Smooth muscle cell (in vitro differentiated cells): ENCODE results near the gene IKZF2. TPM values are rescaled to one million over a fixed set of nuclear protein-coding genes. Genes with fewer than 3 reads are reported as not detected.

ENCODE experiments used
- DNase-seq: peaks from one replicate; lab custom pipeline; 2025; ENCODE audit not compliant: unreplicated experiment; lab: John Stamatoyannopoulos, UW
- H2AFZ ChIP-seq: fragments of 200-600 bp; sonication (generic); 2 replicates; pipeline ENCODE4 v1.6.0; 2016; ENCODE audit warnings: antibody characterized with exemption, low read depth, mild to moderate bottlenecking
- H3F3A ChIP-seq: fragments of 200-600 bp; sonication (generic); 2 replicates; pipeline ENCODE4 v1.6.0; 2017; ENCODE audit warnings: antibody characterized with exemption, low read depth
- H3K27ac ChIP-seq: fragments of 200-600 bp; sonication (generic); 2 replicates; pipeline ENCODE4 v1.5.1; 2016; ENCODE audit warnings: low read depth, mild to moderate bottlenecking
- H3K27me3 ChIP-seq: fragments of 200-600 bp; sonication (generic); 2 replicates; pipeline ENCODE4 v1.6.1; 2016; ENCODE audit warnings: low read depth, mild to moderate bottlenecking
- H3K36me3 ChIP-seq: fragments of 200-600 bp; sonication (generic); 2 replicates; pipeline ENCODE4 v1.5.1; 2016; ENCODE audit warnings: low read depth
- H3K4me1 ChIP-seq: fragments of 200-600 bp; sonication (generic); 2 replicates; pipeline ENCODE4 v1.5.1; 2016; ENCODE audit warnings: low read depth
- H3K4me2 ChIP-seq: fragments of 200-600 bp; sonication (generic); 2 replicates; pipeline ENCODE4 v1.6.0; 2016; ENCODE audit warnings: mild to moderate bottlenecking
- H3K4me3 ChIP-seq: fragments of 200-600 bp; sonication (generic); 2 replicates; pipeline ENCODE4 v1.5.1; 2016; ENCODE audit warnings: mild to moderate bottlenecking
- H3K79me2 ChIP-seq: fragments of 200-600 bp; sonication (generic); 2 replicates; pipeline ENCODE4 v1.6.0; 2016; ENCODE audit warnings: low read depth, mild to moderate bottlenecking
- H3K9ac ChIP-seq: fragments of 200-600 bp; sonication (generic); 2 replicates; pipeline ENCODE4 v1.6.0; 2016; ENCODE audit warnings: low read depth
- H3K9me3 ChIP-seq: fragments of 200-600 bp; sonication (generic); replicated peaks from 2 replicates; pipeline ENCODE4 v1.5.1; 2016; ENCODE audit warnings: low read depth
- H4K20me1 ChIP-seq: fragments of 200-600 bp; sonication (generic); 2 replicates; pipeline ENCODE4 v1.6.0; 2016; ENCODE audit warnings: low read depth
- CTCF ChIP-seq: fragments of 200-600 bp; sonication (generic); IDR thresholded peaks from 2 replicates; pipeline ENCODE4 v1.5.1; 2017; ENCODE audit warnings: borderline replicate concordance, mild to moderate bottlenecking, antibody characterized with exemption; ENCODE audit not compliant: insufficient read depth, poor library complexity, severe bottlenecking
- WGBS: methylation state at CpG from one replicate; pipeline ENCODE4 v1.1.7; 2016; ENCODE audit warnings: low lambda C conversion rate; 5-methylcytosine and 5-hydroxymethylcytosine counted together
- polyA plus RNA-seq: library from polyadenylated mRNA; unstranded; fragments of >200 nt; fragmentation: Nextera tagmentation; extraction: Ambion mirVana; gene quantifications from 2 replicates; pipeline ENCODE4 v1.2.1, GENCODE V29; 2016
- total RNA-seq: library from RNA; depleted of rRNA; stranded (reverse); fragments of >200 nt; gene quantifications from 2 replicates; pipeline ENCODE4 v1.2.3, GENCODE V29; 2014

IKZF2 gene
- total and polyA plus RNA-seq, 2 experiments from 2014 or later = 0.69 to 16.5 TPM

- no peak for DNase-seq
- H2AFZ ChIP-seq = no peak overlapping the region
- H3F3A ChIP-seq = no peaks in the 10 kb centered on the region
- no peaks in the 10 kb centered on the region for H3K27me3 ChIP-seq
- no peak overlapping the region for H3K4me3 ChIP-seq
- H3K36me3 ChIP-seq = no peaks in the 10 kb centered on the region
- TF ChIP-seq CTCF = no peak
- H3K79me2 ChIP-seq = no peaks in the 10 kb centered on the region
- no peak overlapping the region for H3K27ac ChIP-seq
- H3K4me1 ChIP-seq = no peaks in the 10 kb centered on the region
- H3K4me2 ChIP-seq = no peak overlapping the region
- no peaks in the 10 kb centered on the region for H3K9me3 ChIP-seq
- H3K9ac ChIP-seq = no peak overlapping the region
- H4K20me1 ChIP-seq = no peaks in the 10 kb centered on the region
Observed at GRCh38 chr2:213002383-213002782, 149.0 kb downstream of the IKZF2 start.

- no peaks in the 10 kb centered on the region for H3K27me3 ChIP-seq
- no peak overlapping the region for H2AFZ ChIP-seq
- no peak for TF ChIP-seq CTCF
- no peak overlapping the region for H3K4me3 ChIP-seq
- no peak overlapping the region for H3K27ac ChIP-seq
- DNase-seq = no peak
- H3K79me2 ChIP-seq = no peaks in the 10 kb centered on the region
- 84% methylated on average over 3 of the region's 3 CpGs for WGBS
- no peaks in the 10 kb centered on the region for H4K20me1 ChIP-seq
- no peak overlapping the region for H3K9ac ChIP-seq
- no peak overlapping the region for H3K4me2 ChIP-seq
- H3F3A ChIP-seq = no peaks in the 10 kb centered on the region
- H3K4me1 ChIP-seq = no peaks in the 10 kb centered on the region
- H3K36me3 ChIP-seq = no peaks in the 10 kb centered on the region
- no peaks in the 10 kb centered on the region for H3K9me3 ChIP-seq
Observed at GRCh38 chr2:213001297-213001910, 150.0 kb downstream of the IKZF2 start.

DNA sequence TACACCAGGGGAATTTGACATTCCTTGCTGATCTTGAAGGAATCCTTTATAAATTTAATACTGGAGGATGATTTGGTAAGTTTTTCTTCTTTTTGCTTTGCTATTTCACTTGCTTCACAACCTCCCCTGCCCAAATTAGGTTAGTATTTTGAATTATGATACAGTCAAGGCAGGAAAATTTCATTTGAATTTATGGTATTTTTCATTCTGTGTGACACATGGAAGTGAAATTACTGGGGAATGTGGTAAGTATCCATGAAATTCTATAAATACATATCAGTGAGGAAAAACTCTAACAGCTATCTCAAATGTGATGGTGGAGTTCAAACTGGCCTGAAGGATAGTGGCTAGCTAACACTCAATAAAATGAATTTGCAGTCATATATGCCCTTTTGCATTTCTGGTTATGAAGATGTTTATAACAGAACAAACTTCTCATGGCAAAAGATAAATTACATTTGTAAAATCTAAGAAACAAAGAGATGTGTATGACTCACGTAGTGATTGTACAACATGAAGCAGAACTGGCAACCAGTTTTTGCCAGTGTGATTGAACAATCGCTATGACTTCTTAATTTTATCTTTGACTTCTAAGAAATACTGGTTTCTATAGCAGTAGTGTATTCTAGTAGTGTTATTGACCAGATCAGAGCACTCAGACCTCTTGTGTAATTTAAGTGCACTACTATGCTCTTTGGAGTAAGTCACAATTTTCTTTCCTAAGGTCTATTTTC, 152.6 kb downstream of the IKZF2 start:
- Histone ChIP-seq H3K9me3 (no peaks in the 10 kb centered on the region), H3K79me2 (no peaks in the 10 kb centered on the region), H3K27ac (no peak overlapping the region), H3K27me3 (no peaks in the 10 kb centered on the region), H3K36me3 (no peaks in the 10 kb centered on the region), H3K4me2 (no peak overlapping the region), H4K20me1 (no peaks in the 10 kb centered on the region), H3F3A (no peaks in the 10 kb centered on the region), H3K9ac (no peak overlapping the region), H3K4me3 (no peak overlapping the region), H2AFZ (no peak overlapping the region), H3K4me1 (no peaks in the 10 kb centered on the region)
- no peak for TF ChIP-seq CTCF
- WGBS = 91% methylated on average over 2 of the region's 2 CpGs
- no peak for DNase-seq

- H3K4me3 ChIP-seq = no peak overlapping the region
- no peak overlapping the region for H2AFZ ChIP-seq
- no peak overlapping the region for H3K4me2 ChIP-seq
- H3K4me1 ChIP-seq = no peaks in the 10 kb centered on the region
- H3F3A ChIP-seq = no peaks in the 10 kb centered on the region
- no peak overlapping the region for H3K27ac ChIP-seq
- TF ChIP-seq CTCF = no peak
- no peak overlapping the region for H3K9ac ChIP-seq
- H3K27me3 ChIP-seq = no peaks in the 10 kb centered on the region
- 47% methylated on average over 3 of the region's 3 CpGs for WGBS
- no peaks in the 10 kb centered on the region for H4K20me1 ChIP-seq
- no peaks in the 10 kb centered on the region for H3K9me3 ChIP-seq
- H3K79me2 ChIP-seq = no peaks in the 10 kb centered on the region
- no peak for DNase-seq
- no peaks in the 10 kb centered on the region for H3K36me3 ChIP-seq
Observed at GRCh38 chr2:212997526-212998020, 153.8 kb downstream of the IKZF2 start.
